Testis (tissue), 3 donors: Measurements from ENCODE around the gene LACRT. TPM values are rescaled to one million over a fixed set of nuclear protein-coding genes. Genes with fewer than 3 reads are reported as not detected.

Experiments
- DNase-seq: peaks from one replicate; pipeline ENCODE4 v3.0.0-alpha.2; 2019
- H3K27ac ChIP-seq, 2 donors: fragments of 200-600 bp; sonication (generic); one replicate each; pipeline ENCODE4 v1.5.1; 2019
- H3K27me3 ChIP-seq: fragments of 200-600 bp; sonication (generic); one replicate; pipeline ENCODE4 v1.5.1; 2019
- H3K36me3 ChIP-seq: fragments of 200-600 bp; sonication (generic); one replicate; pipeline ENCODE4 v1.5.1; 2017; ENCODE audit warnings: low read depth; ENCODE audit errors: missing control alignments
- H3K4me1 ChIP-seq: fragments of 200-600 bp; sonication (generic); one replicate; pipeline ENCODE4 v1.5.1; 2019
- H3K4me3 ChIP-seq, 2 donors: fragments of 200-600 bp; sonication (generic); one replicate each; pipeline ENCODE4 v1.5.1; 2017 to 2019
- H3K9me3 ChIP-seq: fragments of 200-600 bp; sonication (generic); one replicate; pipeline ENCODE4 v1.5.1; 2017
- CTCF ChIP-seq, 3 experiments: fragments of 450-650 bp in 2 of 3; fragments of 200-600 bp in 1 of 3; sonication (generic) in 1 of 3; IDR thresholded peaks; one replicate each; pipeline ENCODE4 v1.5.1; 2016 to 2019; ENCODE audit warnings: antibody characterized with exemption in 3 of 3, mild to moderate bottlenecking in 2 of 3, moderate library complexity in 1 of 3
- POLR2A ChIP-seq: fragments of 450-650 bp; IDR thresholded peaks from one replicate; pipeline ENCODE4 v1.6.1; 2017; ENCODE audit warnings: antibody characterized with exemption, mild to moderate bottlenecking, moderate library complexity
- WGBS, 2 donors: methylation state at CpG; one replicate each; pipeline ENCODE4 v1.1.5; 2018; 5-methylcytosine and 5-hydroxymethylcytosine counted together
- intact Hi-C: fragments of 100-400 bp; cut with DNase I; formaldehyde crosslinking; loops from one replicate; pipeline ENCODE4 v1.15.1; 2023; ENCODE audit warnings: low total_unique reads
- polyA plus RNA-seq: library from polyadenylated mRNA; stranded (reverse); fragments of 350-450 nt; fragmentation: Illumina TruSeq; extraction: RNeasy Lipid Tissue Mini Kit (QIAGEN cat#74804); gene quantifications from one replicate; pipeline ENCODE4 v1.2.3, GENCODE V29; 2014; ENCODE audit warnings: low read depth, low replicate concordance; ENCODE audit not compliant: insufficient read depth
- total RNA-seq, 2 donors: library from RNA; depleted of rRNA; stranded (reverse); fragments of >200 nt; gene quantifications; one replicate each; pipeline ENCODE4 v1.2.3, GENCODE V29; 2016

The LACRT gene
- total and polyA plus RNA-seq, 3 donors from 2014 or later: not detected

- intact Hi-C loops: no loop called here
- no peaks in the 10 kb centered on the region for H3K9me3 ChIP-seq
- no peak overlapping the region for H3K27ac ChIP-seq
- H3K27me3 ChIP-seq: no peaks in the 10 kb centered on the region
- no peaks in the 10 kb centered on the region for H3K36me3 ChIP-seq
- no peak for DNase-seq
- H3K4me1 ChIP-seq: no peaks in the 10 kb centered on the region
- 69 to 80% methylated on average over 3 of the region's 3 CpGs for WGBS, 2 donors
- TF ChIP-seq POLR2A (no peak), CTCF (IDR thresholded peaks at IDR 0.05) (no peak)
- no peak overlapping the region for H3K4me3 ChIP-seq
Measured at GRCh38 chr12:54611715-54612149, 23.0 kb downstream of the LACRT start.

GRCh38 chr12:54608769-54609168, 25.9 kb downstream of the LACRT start:
- Histone ChIP-seq H3K36me3 (no peaks in the 10 kb centered on the region), H3K4me1 (no peaks in the 10 kb centered on the region), H3K27ac (no peak overlapping the region), H3K4me3 (no peak overlapping the region), H3K9me3 (no peaks in the 10 kb centered on the region), H3K27me3 (no peaks in the 10 kb centered on the region)
- no peak for DNase-seq
- WGBS, 2 donors: 90 to 95% methylated on average over 2 of the region's 2 CpGs
- TF ChIP-seq CTCF (IDR thresholded peaks at IDR 0.05) (no peak), POLR2A (no peak)
- intact Hi-C loops: no loop called here

GRCh38 chr12:54608156-54608555, 26.5 kb downstream of the LACRT start:
- no peaks in the 10 kb centered on the region for H3K4me1 ChIP-seq
- no peak for DNase-seq
- H3K4me3 ChIP-seq: no peak overlapping the region
- intact Hi-C loops: no loop called here
- WGBS, 2 donors: 73 to 79% methylated on average over 6 of the region's 6 CpGs
- TF ChIP-seq POLR2A (no peak), CTCF (IDR thresholded peaks at IDR 0.05) (no peak)
- H3K9me3 ChIP-seq: no peaks in the 10 kb centered on the region
- H3K27me3 ChIP-seq: no peaks in the 10 kb centered on the region
- H3K36me3 ChIP-seq: no peaks in the 10 kb centered on the region
- no peak overlapping the region for H3K27ac ChIP-seq

- Histone ChIP-seq H3K27ac (no peak overlapping the region), H3K4me1 (no peaks in the 10 kb centered on the region), H3K4me3 (no peak overlapping the region), H3K27me3 (no peaks in the 10 kb centered on the region), H3K36me3 (no peaks in the 10 kb centered on the region), H3K9me3 (no peaks in the 10 kb centered on the region)
- DNase-seq: no peak
- TF ChIP-seq CTCF (IDR thresholded peaks at IDR 0.05): no peak
- no peak for TF ChIP-seq POLR2A
- 64 to 80% methylated on average over 4 of the region's 4 CpGs for WGBS, 2 donors
- intact Hi-C loops: no loop called here
Measured at GRCh38 chr12:54606556-54606955, 28.1 kb downstream of the LACRT start.

GRCh38 chr12:54605138-54605970, 29.3 kb downstream of the LACRT start:
- intact Hi-C loops: no loop called here
- no peak for DNase-seq
- Histone ChIP-seq H3K36me3 (no peaks in the 10 kb centered on the region), H3K9me3 (no peaks in the 10 kb centered on the region), H3K4me3 (no peak overlapping the region), H3K27me3 (no peaks in the 10 kb centered on the region), H3K4me1 (no peaks in the 10 kb centered on the region), H3K27ac (no peak overlapping the region)
- WGBS, 2 donors: 90 to 97% methylated on average over 6 of the region's 6 CpGs
- TF ChIP-seq CTCF (IDR thresholded peaks at IDR 0.05) (no peak), POLR2A (no peak)
